Fibroblast of gingiva (primary cell): ENCODE data around the gene GLB1L3.
"Not testable (repeated sequence)": the region's sequence is repeated elsewhere in the genome, so short reads cannot be mapped to it uniquely, and the experiment has no call there.

Experiments
- DNase-seq: peaks from one replicate; pipeline ENCODE4 v3.0.0-alpha.2; 2011; ENCODE audit warnings: low read depth

Gene GLB1L3

DNA sequence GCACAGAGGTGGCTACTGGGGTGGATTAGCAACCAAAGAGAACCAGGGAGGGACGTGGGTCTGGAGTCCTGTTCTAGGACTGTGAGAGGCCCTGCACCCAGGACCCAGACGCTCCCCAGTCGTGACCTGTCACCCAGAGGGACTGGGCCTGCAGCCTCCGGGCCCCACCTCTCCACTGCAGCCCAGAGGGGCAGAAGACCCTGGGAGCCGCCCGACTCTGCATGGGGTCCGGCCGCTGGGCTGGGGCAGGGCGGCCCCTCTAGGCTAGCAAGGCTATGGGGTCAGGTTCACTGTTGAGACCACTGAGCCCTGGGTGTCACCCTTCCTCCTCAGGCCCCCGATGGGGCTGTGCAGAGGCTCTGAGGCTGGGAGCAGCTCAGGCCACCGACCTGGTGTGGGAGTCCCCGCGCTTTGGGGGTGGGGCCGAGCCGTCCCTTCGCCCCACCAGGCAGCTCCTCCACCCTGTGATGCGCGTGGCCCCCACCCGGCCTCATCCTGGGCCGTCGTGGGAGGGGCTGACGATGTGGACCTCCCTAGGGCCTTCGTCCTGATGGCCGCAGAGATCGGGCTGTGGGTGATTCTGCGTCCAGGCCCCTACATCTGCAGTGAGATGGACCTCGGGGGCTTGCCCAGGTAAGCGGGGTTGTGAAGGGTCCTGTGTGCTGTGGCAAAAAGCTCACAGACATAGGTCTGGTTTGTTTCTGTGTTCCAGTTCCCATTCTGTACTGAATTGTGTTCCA lies 68.5 kb downstream of the GLB1L3 start:
- not testable (repeated sequence) for DNase-seq

DNA sequence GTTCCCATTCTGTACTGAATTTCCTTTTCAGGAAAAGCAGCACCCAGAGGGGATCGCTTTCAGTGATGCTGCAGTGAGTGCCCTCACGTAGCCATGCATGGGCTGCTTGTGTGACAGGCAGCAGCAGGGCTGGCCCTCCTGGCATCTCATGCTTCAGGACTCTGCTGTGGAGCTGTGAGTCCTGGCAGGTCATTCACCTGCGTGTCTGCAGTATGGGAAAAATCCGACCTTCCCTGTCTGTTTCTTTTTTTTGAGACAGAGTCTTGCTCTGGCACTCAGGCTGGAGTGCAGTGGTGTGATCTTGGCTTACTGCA lies 69.0 kb downstream of the GLB1L3 start:
- no peak for DNase-seq

DNA sequence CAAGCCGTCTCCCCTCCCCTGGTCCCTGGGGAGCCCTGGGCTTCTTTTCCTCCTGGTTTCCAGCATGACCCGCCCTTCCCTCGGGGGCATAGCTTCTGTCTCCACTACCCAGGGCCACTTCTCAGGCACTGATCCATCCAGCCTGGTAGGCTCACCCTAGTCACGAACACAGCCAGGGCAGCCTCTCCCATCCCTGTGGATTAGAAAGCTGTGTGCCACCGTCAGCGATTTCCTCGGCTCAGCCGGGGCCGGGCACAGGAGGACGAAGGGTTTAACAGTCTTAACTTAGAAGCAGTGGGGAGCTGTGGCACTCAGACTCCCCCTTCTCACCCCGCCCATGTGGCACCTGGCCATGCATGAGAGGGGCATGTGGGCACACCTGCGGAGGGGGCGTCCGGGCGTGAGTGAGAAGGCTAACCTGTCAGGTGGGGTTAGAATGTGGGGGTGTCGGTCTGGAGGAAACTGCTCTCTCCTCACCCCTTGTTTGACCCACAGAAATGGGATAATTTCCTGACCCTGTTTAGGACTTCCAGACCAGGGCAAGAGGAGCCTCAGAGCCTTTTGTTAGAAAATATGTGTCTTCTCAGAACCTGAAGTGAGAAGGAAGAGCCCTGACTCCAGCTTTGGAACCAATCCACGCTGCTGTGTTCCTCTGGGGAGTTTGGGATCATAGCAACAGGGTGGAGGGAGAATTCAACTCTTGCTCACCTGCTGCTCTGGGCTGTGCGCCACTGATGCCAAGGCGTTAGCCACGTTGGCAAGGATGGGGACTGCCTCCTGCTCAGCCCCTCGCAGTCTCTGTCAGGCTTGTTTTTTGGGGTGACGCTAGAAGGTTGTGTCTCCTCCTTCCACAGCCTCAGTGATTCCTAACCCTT lies 70.2 kb downstream of the GLB1L3 start:
- DNase-seq, result no peak

DNA sequence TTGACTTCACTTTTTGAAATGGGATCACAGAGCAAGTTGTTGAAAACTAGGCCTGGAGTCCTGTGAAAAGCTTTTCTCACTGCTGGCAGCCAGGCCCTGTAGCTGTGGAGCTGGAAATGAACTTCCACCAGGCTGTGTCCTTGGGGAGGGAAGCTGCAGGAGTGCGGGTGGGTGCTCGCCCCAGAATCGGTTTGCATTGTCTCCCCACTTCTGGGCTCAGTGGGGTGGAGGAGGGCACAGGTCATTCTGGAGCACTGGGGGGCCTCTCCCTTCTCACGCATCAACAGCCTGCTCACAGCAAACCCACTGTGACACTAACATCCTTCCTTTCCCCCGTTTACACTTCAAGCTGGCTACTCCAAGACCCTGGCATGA lies 70.8 kb downstream of the GLB1L3 start:
- no peak for DNase-seq

DNA sequence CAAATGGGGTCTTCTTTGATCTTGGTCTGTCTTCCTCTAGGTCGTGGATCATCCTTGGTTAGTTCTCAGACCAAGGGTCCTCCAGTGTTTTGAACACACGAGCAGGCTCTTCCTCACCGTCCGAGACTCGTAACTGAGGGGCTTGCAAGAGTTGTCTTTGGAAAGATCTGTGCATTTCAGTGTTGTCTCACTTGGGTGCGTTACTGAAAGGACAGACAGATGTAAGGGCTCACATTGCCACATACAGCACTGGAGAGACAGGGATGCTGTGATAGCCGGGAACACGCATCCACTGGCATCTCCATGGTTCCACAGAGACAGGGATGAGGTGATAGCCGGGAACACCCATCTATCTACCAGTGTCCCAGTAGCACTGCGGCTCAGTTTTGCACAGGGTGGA lies 71.3 kb downstream of the GLB1L3 start:
- no peak for DNase-seq

DNA sequence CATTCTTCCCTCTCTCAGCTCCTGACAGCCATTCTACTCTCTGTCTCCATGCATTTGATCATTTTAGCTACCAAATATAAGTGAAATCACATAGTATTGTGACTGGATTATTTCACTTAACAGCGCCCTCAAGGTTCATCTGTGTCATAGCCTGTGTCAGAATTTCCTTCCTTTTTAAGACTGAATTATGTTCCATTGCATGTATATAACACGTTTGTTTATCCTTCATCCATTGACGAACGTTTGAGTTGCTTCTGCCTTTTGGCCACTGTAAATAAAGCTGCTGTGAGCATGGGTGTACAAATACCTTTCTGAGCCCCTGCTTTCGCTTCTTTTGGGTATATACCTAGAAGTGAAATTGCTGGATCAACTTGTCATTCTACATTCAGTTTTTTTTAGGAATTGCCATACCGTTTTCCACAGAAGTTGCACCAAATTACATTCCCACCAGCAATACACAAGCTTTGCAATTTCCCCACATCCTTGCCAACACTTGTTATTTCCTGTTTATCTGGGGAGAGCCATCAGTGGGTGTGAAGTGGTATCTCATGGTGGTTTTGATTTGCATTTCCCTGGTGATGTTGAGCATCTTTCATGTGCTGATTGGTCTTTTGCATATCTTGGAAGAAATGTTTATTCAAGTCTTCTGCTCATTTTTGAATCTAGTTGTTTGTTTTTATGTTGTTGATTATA lies 73.1 kb downstream of the GLB1L3 start:
- DNase-seq, result no peak

DNA sequence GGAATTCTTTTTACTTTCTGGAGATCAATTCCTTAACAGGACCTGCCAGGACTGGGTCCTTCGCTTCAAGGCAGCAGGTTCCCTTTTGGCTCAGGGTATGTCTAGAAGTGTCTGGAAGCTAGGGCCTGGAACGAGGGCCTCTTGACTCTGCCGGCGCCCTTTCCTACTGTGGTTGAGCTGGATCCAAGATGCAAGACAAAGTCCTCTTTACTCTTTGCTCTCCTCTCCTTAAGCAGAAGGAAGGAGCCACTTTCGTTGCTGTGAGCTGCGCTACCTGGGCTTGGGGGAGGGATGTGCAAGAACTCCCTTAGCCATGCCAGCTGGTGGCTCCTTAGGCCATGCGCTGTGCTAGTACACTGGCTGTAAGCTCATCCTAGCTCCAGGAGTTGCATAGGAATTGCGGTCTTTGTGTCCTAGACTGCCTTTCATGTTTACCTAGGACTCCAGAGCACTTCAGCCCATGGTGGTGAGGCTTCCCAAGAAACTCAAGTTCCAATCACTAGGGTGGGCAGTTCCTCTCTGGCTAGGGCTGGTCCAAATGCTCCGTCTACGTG lies 73.7 kb downstream of the GLB1L3 start:
- no peak for DNase-seq

DNA sequence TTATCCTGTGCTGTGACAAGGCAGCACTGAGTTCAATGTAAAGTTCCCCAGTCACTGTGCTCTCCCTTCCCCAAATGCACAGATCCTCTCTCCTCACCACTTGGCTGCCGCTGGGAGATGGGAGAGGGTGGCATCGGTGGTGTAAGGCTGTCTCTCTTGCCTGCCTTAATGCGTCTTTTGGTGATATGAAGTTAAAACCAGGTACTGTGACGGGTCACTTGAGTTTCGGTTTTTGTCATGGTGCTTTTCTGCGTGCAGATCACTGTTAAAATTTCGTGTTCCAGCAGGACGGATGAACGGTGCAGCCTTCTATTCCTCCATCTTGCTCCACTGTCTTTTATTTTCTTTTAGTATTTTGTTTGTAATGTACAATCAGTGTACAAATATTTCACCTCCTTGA lies 74.2 kb downstream of the GLB1L3 start:
- no peak for DNase-seq

DNA sequence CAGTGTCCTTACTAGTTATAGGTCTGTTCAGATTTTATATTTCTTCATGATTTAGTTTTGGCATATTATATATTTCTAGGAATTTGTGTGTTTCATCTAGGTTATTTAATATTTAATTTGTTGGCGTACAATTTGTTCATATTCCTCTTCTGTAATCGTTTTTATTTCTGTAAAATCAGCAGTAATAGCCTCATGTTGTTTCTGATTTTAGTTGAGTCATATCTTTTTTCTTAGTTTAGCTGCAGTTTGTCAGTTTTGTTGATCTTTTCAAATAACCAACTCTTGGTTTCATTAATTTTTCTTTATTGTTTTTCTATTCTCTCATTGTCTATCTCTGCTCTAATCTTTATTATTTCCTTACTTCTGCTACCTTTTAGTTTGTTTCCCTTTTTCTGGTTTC lies 75.9 kb downstream of the GLB1L3 start:
- DNase-seq, result no peak

DNA sequence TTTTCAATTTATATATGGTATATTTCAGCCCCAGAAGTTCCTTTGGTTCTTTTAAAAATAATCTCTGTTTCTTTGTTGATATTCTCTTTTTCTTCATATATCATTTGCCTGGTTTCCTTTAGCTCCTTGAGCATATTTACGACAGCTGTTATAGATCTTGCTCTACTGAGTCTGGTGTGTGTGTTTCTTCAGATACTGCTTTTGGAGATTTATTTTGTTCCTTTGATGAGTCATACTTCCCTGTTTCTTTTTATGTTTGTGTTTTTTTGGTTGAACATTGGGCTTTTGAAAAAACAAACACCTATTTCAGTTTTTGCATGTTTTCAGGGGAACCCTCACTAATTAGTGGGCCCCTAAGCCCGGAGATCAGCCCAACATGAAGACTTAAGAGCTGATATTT lies 79.0 kb downstream of the GLB1L3 start:
- DNase-seq, result no peak

DNA sequence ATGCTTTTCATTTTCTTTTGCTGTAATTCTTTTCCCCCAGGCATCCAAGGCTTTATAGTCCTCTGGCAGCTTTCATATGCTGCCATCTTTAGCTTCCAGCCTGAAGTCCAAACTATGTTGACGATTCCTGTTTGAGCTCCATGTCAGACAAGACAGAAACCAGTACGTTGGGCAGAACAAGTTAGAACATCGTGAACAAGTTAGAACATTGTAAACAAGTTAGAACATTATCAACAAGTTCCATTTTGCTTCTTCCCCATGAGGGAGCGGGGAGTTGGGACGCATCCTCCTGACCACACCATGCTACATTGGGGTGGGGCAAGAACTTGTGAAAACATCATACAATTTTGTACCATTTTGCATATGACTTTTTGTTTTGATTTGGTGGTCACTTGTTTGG lies 79.5 kb downstream of the GLB1L3 start:
- no peak for DNase-seq

DNA sequence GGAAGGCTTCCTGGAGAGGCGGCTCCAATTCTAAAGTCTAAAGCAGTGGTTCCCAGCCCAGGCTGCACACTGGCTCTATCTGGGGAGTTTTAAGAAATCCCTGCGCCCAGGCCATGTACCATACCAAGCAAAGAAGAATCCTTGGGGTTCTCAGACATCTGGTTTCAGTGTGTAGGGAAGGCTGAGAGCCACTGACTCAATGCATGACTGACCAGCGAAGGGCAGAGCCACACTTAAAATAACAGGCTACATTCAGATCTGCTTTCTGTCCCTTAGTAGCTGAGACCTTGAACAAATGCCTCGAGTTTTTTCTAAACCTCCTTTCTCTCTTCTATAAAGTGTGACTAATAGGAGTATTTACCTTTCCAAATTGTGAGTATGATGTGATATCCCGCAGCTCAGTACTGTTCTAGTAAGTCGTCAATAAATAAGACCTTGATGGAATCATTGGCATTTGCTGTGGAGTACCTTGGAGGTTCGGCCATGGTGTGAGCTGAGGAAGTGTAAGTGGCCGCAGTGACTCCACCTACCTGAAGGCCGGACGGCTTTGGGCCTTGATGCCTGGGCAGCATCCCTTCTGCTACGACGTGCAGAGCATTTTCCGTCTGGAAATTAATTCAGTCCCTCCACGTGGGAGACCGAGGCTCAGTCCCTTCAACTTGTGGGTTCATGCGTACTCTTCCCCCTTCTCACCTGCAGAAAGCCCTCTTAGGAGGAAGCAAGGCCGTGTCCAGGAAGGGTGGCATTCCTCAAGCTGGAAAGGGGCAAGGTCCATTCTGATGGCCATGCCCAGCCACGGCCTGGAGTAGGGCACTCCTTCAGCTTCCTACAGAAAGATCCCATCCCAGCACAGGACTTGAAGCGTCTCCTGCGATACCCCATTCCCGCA lies 80.7 kb downstream of the GLB1L3 start:
- DNase-seq, result no peak

DNA sequence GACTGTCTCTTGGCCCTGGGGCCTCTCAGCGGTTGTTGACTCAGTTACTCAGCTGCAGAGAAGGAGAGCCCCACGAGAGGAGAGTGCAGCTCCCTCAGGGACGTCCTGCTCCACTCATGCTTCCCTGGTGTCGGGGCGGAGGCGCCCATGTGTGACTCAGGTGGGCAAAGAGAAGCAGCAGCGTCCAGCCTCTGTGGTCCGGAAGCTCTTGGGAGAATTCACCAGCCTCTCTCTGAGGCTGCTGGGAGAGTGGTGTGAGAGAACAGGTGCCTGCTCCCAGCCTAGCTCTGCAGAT lies 81.3 kb downstream of the GLB1L3 start:
- no peak for DNase-seq

DNA sequence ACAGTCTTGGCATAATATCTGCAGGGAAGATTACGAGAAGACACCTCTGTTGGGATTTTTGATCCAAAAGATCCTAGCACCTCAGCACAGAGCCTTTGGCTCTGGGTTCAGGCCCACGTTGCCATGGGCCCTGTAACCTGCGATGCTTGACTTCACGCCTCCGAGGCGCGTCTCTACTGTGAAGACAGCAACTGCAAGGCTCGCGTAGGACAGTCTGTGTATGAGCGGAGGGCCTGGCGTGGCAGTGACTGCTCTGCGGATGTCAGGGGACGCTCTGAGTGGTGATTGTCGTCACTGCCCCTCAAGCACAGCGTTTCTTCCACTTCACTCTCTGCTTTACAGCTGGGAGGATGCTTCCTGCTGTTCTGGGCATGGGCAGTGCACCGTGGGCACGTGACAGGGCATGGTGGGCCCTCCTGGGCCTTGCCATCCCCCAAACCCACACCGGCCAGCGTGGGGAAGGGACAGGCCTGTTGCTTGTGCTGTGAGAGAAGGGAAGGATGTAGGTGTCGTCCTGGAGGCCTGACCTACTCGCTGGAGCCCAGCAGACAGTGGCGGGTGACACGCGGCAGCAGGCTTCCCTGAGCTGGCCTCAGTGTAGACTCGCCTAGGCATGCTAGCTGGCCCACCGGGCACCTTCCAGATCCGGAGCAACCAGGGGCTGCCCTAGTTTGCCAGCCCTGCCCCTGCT lies 82.1 kb downstream of the GLB1L3 start:
- no peak for DNase-seq

DNA sequence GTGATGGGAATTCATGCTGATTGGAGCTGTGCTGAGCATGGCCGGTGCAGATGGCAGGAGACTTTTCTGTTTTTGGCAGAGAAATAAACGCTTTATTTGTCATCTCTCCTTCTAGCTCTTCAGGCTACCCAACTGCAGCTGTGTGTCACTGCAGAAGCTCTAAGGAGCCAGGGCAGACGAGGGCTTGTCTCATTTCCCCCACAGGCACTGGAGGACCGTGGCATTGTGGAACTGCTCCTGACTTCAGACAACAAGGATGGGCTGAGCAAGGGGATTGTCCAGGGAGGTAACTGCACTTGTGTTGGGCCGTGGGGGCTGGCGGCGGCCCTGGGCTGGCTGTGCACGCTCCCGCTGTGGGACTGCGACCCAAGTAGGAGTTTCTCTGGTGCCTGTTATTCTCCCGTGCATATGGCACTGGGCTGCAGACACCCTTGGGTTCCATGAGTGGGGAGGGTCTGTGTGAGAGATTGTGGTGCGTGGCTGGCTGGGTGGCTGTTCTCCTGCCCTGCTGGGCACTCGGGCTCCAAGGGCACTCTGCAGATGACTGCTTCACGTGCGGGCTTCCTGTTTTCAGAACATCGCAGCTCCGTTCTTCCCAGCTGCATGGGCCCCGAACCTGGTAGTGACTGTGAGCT lies 82.8 kb downstream of the GLB1L3 start:
- DNase-seq, result no peak

DNA sequence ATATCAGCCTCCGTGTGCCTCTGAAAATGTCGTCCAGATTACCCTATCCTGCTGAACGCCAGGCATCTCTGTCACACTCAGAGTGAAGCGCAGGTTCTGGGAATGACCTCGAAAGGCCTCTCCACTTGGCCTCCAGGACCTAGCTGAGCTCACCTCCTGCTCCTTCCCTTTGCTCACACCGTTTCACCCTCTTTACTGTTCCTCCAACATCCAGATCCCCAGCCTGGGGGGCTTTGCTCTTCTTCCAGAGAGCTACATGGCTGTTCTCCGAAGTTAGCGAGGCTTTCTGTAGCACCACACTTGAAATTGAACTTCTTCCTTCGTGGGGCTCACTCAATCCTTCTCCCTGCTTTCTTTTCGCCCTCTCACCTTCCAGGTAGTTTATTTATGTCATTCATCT lies 83.5 kb downstream of the GLB1L3 start:
- no peak for DNase-seq

DNA sequence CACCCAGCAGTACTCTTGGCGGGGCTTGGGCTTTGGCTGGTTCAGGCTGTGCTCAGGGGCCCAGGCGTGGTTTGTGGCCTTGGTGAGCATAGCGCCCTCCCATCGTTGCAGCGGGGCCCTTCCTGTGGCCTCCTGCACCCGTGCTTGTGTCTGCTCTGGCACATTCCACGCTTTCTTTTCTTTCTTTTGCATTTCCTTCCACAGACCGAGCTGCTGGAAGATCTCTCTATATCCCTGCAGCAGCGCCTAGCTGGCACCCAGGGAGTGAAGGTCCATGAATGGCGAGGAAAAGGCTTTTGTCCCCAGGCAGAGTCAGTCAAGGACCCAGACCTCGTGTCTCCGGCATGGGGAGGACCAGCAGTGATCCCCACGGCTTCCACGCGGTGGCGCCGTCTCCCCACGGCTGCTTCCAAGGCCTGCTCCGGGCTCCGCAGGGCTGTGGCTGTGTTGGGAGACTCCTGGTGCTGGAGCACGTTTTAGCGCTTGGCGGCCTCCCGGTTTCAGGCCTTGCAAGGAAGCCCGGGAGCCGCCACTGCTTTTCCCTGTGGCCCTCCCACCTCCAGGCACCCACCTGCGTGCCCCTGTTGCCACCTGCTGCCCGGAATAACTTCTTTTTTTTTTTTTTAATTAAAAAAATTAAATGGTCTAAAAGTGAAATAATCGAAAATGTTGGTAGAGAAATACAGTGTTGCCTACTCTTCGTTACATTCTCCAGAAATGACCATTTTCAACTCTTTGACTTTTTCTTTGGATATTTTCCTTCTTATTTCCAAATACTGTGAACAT lies 84.1 kb downstream of the GLB1L3 start:
- peak; percentile 10 for DNase-seq

DNA sequence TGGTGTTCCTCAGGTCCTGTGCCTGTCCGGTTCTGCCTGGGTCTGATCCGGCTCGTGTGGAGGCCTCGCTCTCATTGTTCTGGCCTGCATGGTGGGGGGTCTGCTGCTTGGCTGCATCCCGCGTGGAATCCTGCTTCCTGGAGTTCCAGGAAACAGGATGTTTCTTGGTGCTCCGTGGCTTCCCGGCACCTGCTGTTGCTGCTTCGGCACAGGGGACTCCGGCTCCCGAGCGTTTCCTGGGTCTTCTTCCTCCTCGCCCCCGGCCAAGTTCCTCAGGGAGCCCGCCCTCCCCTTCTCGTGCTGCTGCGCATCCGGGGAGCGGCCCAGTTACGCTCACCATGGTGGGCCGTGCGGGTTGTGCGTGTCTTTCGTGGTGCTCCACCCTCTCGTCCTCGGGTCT lies 85.5 kb downstream of the GLB1L3 start:
- DNase-seq, result no peak

DNA sequence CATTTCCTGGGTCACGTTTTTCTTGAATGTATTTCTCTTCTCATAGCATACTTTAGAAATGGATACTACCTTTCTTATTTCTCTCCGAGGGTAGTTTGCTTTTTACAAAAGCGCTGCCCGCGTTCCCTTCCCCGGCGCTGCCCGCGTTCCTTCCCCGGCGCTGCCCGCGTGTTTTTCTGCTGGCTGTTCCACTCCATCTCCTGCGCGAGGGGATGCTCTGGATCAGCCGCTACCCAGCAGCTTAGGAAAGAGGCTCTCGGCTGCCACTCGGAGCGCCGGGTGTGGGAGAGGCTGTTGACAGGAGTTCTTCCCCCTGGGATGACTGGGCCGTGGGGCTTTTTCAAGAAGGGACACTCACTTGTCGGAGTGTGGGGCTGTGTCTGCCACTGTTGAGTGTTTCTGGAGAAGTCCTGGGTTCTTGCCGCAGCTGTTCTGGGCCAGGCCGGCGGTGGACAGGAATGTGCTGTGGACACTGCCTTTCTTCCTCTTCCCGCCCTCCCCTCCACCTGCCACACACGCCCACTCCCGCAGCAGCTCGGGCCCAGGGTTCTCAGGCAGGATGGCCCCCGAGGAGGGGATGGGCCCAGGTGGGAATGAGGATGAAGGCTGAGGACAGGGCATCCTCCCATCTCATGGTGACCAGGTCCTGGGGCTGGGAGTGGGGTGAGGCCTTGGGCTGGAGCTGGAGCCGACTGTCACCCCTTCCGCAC lies 86.2 kb downstream of the GLB1L3 start:
- no peak for DNase-seq

DNA sequence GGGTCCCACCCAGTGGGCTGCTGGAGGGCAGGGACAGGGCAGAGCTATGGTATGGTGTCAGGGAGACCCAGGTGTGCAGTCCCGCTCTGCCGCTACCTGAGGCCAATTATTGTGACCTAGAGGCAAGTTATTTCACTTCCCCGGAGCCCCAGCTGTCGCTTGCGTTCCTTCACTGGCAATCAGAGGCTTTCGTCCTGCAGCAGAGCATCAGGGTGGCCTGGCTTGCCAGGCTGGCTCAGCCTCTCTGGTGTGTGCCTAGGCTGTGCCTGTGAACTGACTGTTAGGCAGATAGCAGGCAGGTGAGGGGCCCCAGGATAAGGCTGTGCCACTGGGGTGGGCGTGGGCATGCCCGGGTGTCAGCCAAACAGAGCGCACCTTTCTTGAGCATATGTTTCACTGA lies 87.0 kb downstream of the GLB1L3 start:
- DNase-seq, result no peak
